GM18519 (cell line): Measurements from ENCODE around the gene TMEM132C.
A peak's percentile ranks its signal among the peaks of the same experiment; 100 is the strongest.

Experiments
- ATAC-seq: cut with Tn5 transposase; IDR thresholded peaks from one replicate; pipeline ENCODE4 v1.9.1; 2021; ENCODE audit warnings: mild to moderate bottlenecking, moderate library complexity; ENCODE audit not compliant: unreplicated experiment, low FRiP score

TMEM132C gene

DNA sequence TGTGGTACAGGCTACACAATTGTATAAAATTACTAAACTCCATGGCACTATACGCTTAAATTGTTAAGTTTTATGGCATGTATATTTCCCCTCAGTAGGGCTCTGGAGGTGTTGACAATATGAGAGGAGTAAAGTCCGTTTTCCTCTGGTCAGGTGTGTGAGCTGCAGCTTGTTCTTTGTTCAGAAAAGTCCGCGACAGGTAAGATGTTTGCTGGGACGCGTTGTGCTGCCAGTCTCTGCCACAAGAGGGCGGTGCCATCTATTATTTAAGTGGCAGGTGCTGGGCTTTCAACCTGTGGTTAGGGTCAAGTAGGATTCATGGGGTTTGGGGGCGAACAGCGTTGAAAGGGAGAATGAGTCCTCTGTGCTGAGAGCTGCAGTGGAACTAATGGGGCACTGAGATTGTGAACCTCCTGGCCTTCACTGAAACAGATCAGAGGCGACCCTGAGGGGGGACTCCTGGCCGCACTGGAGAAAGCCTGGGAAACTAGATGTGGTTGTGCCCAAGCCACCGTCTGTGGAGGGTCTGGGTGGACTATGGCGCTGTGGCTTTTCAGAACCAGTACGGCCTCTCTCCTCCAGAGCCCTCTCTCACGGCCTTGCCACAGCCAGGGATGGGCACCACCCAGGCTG, 377.8 kb downstream of the TMEM132C start:
- ATAC-seq = peak; percentile 46

DNA sequence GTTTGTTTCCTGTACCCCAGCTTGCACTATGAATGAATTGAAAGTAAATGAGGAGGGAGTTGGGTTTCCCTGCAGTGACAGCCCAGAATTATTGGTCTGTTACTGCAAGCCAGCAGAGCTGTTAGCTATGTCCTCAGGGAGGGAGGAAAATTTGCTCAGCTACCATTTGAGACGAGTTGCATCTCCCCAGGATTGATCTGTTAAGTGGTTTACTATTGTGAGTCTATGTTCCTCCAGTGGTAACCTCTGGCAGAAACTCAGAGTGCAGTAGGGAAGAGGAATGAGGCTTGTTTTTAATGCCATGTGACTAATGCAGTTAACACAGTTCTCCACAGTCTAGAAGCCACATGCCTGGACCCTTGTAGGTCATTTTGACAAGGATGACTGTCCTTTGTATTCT, 382.9 kb downstream of the TMEM132C start:
- no peak for ATAC-seq

DNA sequence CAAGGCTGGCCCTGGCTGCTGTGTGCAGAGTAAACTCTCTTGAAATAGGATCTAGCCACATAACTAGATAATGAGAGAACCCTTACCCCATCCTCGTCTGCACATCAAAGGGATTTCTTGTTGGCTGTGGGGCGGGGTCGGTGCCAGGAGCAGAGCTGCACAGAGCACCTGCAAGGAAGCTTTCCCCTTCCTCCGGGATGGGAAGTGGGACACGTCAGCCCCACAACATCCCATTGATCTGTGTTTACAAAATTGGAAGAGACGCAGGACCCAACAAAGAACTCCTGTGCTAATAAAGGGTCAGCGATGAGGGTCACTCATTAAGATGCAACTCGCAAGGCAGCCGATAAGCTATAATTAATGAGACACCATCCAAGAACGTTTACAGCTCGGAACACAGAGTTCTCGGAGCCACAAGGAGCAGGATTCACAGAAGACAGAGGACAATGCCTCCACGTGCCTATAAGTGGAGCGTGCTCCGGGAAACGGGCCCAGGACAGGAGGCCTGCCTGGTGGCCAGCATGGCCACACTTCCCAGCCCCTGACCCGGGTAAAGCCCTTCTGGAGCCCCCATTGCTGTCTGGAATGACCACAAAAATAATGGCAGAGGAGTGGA, 385.3 kb downstream of the TMEM132C start:
- no peak for ATAC-seq

DNA sequence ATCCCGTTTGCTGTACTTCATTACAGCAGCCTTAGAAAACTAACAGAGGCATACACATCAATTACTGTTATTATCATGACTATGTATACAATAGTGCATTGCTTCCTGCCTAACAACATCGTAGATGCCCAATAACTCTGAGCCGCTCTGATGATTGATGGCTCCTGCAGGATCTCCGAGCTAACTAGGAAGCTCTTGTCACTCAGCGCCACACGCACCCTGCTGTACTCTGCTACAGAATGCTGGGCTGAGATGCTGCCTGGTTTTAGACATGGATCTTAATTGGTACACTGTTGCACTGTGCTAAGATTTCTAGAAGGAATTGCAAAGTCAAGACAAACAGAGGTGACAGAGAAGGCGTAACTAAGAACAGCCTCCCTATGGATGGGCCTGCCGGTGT, 387.5 kb downstream of the TMEM132C start:
- no peak for ATAC-seq

DNA sequence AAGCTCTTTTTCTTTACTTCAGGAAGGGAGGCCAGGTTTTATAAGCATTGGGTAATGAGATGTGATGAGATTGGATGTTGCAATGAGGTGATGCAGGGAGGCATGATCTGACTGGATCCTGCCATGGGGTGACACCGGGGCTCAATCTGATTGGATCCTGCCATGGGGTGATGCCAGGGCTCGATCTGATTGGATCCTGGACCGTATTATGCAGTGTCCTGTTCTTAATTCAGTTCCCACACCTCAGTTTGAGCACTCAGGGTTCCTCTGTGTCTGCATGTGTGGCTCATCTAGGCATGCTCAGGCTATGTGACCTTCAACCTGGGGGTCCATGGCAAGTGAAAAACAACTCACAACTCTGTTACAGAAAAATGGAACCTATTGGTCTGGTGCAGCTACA, 390.4 kb downstream of the TMEM132C start:
- ATAC-seq = no peak

DNA sequence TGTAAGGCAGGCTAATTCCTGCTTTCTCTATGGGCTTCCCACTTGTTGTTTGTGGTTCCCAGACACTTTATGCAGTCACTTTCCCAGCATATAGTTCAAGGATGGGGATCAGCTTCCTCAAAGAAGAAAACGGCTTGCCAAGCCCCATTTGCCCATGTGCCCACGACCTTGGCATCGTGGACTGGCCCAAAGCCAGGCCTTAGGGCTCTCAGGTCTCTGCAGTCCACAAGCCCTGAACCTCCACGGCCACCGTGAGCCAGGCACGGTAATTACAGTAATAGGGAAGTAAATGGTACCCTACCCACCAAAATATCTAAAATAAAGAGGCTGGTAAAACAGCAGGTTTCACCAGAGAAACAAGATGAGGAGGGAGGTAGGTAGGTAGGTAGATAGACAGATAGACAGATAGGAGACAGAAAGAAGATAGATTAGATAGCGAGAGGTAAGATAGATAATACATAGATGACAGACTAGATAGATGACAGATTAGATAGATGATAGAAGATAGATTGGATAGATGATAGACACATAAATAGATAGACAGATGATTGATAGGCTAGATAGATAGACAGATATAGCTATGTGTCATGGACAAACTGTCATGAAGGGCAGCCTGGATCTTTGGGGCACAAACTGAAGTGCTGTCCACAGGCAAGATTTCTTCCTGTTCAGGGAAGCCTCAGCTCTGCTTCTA, 393.7 kb downstream of the TMEM132C start:
- ATAC-seq = no peak

DNA sequence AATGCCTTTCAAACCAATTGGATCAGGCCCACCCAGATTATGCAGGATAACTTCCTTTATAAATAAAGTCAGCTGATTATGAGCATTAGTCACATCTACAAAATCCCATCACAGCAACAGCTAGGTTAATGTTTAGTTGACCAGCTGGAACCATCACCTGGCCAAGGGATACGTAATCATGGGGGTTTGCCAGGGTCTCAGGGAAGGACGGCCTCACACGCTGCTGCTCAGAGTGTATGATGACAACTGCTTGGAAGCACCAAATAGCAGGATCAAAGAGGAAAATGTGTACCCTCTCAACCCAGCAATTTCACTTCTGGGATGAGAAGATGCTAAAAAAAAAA, 394.2 kb downstream of the TMEM132C start:
- no peak for ATAC-seq

DNA sequence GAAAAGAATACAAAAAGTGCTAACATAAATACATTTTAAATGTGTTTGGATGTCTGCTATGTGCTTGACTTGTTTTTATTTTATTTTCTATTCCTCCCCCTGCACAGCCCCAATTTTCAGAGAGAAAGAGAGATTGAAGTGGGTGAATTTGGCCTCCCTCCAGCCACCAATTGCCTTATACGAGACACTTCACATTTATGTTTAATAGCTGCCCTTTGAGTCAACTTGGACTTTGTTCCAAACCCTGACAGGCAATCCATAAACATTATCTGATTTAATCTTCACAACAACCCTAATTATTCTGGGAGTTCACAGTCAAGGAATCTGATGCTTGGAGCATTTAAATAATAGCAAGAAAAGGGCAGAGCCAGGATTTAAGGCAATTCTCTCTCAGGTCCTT, 395.1 kb downstream of the TMEM132C start:
- ATAC-seq = no peak

DNA sequence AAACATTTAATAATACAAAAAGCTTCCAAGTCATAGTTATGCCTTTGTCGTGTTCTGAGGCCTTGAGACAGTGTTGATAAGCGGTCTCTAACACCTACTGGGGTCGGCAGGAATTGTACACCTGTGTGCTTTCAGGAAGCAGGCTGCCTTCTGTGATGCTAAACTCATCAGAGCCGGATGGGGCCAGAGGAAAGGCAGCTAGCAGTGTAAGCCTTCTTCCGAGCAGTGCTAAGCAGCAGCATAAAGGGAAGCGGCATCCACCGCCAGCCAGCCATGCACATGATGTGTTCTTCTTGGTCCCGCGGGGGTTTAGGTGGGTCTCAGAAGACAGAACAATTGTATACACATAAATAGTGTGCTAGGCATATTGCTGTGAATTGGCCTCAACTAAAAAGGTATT, 397.5 kb downstream of the TMEM132C start:
- ATAC-seq = no peak

DNA sequence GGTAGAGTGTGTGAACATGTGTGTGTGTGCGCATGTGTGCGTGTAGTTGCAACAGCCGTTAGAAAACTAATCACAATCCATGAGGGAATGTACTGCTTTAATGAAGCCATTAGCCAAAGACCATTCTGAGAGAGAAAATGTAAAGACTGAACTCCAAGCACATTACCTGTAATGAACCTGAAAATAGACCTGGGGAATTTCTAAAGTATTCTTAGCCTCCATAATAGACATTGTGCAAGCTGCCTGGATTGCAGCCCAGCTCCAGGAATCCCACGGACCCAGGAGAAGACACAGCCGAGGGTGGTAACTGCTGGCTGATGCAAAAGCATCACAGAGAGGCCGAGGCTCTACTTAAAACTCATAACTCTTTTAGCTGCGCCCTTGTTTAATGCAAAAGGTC, 400.2 kb downstream of the TMEM132C start:
- no peak for ATAC-seq

DNA sequence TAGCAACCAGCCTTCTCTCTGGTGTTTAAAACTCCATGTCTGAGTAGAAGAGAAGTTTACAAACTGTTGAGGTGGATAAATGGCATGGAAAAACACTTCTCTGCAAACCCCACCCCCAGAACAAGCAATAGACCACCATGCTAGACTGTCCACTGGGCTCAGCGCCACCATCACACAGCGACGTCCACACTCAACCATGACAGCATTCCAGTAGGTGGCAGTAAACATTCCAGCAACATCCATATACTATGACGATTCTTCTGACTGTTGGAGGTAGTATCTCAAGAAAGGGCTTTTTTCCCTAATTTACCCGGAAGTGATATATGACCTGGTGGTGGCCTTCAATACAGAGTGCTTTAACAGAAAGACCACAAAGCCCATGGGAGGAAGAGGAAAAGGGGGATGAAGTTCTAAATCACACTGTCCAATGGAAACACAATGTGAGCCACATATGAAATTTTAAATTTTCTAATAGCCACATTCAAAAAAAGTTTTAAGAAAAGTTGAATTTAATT, 404.6 kb downstream of the TMEM132C start:
- no peak for ATAC-seq

DNA sequence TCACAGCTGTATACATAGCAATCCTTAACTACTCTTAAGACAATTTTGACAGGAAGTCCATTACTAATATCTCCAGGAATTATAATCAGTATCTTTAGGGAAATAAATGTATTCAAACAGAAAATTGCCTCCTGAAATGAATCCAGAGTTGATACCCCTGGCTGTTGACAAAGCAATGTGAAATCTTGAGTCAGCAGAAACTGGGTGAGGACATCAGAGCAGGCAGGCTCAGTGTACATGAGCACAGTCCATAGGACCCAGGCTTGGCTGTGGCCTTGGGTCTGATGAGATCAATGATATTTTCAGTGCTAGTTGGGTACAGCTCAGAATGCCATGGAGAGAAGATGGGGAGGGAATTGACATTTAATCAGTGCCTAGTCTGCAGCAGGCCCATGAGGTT, 405.5 kb downstream of the TMEM132C start:
- no peak for ATAC-seq

DNA sequence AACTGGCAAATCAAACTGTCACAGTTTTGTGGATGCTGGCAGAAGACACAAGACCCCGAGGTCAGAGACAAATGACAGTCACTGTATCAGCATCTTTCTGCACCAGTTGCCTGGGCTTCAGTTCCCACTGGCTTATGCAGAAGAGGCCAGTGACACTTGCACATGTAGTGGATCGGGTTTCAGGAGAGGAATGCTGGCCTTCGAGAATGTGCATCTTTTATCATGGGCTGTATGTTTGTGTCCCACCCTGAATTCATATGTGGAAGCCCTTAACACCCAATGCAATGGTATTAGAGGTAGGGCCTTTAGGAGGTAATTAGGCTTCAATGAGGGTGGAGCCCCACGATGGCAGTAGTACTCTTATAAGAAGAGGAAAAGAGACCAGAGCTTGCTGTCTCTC, 405.9 kb downstream of the TMEM132C start:
- no peak for ATAC-seq

DNA sequence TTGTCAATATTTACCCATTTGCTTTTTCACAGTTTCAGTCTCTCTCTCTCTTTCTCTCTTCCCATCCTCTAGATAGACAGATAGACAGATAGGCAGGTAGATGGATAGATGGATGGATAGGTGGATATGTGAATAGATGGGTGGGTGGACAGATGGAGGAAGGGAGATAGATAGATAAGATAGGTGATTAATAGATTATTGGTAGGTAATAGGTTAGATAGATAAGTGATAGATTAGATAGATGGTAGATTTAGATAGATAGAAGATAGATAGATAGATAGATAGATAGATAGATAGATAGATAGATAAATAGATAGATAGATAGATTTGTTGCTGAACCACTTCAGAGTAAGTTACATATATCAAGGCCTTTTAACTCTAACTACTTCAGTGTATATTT, 408.6 kb downstream of the TMEM132C start:
- no peak for ATAC-seq

DNA sequence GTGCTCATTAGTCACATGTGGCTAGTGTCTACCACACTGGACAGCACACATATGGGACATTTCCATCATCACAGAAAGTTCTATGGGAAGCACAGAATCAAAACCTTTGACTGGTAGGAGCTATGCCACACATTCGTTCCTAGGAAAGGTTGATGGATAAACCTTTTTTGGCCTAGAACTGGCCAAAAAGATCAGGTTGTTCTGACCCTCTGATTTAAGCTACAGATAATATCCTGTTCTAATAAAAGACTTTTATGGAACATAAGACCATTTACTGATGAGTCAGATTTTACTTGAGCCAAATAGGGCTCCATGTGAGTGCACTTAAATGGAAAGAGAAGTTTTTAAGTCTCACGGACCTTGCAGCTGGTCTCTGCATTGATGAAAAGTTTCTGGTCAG, 413.6 kb downstream of the TMEM132C start:
- no peak for ATAC-seq

DNA sequence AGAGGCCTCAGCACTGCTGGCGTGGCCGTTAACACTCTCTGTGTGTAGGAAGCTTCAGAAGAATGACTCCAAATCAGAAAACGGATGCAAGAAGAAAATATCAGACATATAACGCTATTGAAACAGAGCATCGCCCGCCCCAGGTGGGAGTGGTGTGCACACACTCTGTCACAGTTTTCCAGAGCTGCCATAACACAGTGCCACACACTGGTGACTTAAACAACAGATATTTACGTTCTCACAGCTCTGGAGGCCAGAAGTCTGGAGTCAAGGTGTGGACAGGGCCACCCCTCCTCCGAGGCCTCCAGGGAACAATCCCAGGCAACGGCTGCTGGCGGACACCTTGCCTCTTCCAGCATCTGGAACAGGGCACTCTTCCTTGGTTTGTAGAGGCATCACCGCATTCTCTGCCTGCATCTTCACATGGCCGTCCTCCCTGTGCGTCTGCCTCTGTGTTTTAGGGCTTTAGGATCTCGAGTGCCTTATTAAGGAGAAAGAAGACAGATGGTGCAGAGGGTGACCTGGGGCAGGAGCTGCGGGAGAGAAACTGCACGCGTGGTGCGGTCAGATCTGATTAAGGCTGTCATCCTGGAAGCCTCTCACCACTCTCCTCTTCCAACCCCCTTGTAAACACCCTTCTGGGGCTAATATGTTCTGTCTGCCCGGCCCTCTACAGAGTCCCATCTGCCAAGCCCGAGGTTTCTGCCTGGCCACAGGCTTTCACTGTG, 415.7 kb downstream of the TMEM132C start:
- no peak for ATAC-seq

DNA sequence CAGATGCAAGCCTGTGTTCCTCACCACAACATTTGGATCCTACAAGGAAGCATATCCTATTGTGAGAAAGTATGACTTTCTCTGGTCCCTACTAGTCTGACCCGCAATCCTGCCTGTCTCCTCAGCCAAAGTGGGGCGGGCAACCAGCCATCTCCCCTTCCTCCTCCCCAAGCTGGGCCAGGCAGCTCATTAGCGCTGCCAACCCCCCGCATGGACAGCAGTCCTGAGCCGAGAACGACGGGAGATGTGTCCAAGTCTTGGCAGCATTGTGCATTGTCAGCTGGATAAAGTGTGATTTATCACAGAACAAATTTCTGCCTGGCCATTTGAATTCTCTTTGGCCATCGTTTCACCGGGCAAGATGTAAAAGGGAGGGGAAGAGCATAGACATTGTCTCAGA, 417.4 kb downstream of the TMEM132C start:
- ATAC-seq = no peak

DNA sequence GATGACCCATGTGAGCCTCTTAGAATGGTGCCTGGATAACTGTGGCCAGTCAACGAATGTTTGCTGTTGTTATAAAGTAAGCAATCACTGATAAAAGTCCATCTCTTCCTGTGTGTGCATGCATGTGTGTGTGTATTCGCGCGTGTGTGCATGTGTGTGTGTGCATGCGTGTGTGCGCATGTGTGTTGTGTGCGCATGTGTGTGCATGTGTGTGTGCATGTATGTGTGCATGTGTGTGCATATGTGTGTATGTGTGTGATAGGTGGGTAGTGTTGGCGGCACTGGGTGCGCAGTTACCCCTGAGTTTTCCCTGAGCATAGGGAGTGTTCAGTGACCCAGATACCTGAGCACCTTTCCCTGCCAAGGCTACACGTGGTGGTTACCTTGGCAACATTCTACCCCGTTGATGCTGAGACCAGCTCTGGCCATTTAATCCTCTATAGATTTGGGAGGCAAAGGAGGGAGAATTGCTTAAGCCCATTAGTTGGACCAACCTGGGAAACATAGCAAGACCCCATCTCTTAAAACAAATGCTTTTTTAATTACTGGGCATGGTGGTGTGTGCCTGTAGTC, 419.0 kb downstream of the TMEM132C start:
- ATAC-seq = no peak

DNA sequence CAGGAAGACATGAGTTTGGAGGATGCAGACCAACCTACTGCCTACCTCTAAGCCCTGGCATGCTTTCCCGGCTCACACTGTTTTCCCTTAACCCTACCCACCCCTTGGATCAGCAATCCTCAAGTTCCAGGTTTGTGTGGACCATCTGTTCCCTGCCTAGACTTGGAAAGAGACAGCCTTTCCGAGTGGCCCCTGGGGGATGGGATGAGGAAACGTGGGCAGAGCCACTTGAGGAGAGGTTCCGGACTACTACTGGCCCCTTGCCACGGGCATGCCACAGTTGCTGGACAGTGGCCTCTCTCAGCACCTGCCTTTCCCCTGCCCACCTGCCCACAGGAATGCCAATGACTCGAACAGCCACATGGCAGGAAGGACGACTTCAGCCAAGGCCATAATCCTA, 420.9 kb downstream of the TMEM132C start:
- ATAC-seq = no peak

DNA sequence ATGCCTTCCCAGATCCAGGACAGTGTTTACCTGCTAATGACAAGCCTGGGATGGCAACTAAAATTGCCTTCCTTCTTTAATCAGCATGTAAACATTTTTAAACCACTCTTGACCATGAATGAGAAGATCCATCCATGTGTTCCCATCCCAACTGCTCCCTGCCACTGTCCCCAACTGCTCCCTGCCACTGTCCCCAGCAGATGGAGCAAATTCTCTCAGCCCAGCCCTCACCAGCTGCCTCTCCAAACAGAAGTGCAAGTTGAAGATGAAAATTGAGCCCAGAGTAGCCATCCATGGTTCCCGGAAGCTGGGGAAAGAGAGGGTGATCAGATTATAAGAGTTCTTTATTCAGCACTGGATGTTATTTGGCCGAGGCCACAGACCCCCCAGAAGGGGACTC, 423.7 kb downstream of the TMEM132C start:
- no peak for ATAC-seq

DNA sequence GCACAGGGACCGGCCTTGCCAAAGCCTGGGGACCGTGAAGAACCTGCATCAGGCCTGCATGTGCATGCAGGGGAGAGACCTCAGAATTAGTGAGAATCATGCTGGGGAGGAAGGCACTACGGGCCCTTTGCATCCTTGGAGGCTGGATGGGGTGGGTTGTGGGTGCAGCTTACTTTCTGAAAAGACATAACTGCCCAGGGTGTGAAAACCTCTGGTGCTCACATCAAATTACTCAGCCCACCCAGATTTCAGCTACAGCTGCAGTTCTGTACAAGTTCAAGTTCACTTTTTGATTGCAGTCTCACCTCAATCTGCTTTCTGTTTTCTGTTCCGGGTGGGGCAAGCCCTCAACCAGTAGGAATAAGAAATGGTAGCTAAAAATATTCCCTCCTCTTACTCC, 426.1 kb downstream of the TMEM132C start:
- ATAC-seq = no peak
